GM23338 (cell line): Measurements from ENCODE around the gene CSRP2.

Source experiments
- EZH2 ChIP-seq: fragments of 200-600 bp; sonication (generic); IDR thresholded peaks from one replicate; pipeline ENCODE4 v1.8.0; 2017; ENCODE audit warnings: antibody characterized with exemption, mild to moderate bottlenecking, low read depth; ENCODE audit not compliant: unreplicated experiment
- POLR2AphosphoS5 ChIP-seq: IDR thresholded peaks from 2 replicates; pipeline ENCODE4 v1.6.1; 2016; ENCODE audit warnings: antibody characterized with exemption, low read depth
- ZNF331 ChIP-seq: fragments of 250-450 bp; sonication (Bioruptor Pico); IDR thresholded peaks from 2 replicates; pipeline ENCODE4 v1.5.0; 2020; ENCODE audit warnings: low read depth, mild to moderate bottlenecking, moderate library complexity
- TF ChIP-seq, protein P1 (sequence below), 2 experiments: fragments of 200-600 bp in 1 of 2; sonication (generic) in 1 of 2; conservative IDR thresholded peaks; 2 replicates each; pipeline versions ENCODE4 v1.5.1 to v1.6.1; 2016 to 2017; ENCODE audit warnings: antibody characterized with exemption in 2 of 2, low read depth in 2 of 2, mild to moderate bottlenecking in 2 of 2, moderate library complexity in 1 of 2
- TF ChIP-seq, protein P2 (sequence below): IDR thresholded peaks from one replicate; pipeline ENCODE4 v1.6.1; 2018; ENCODE audit warnings: antibody characterized with exemption; ENCODE audit not compliant: unreplicated experiment

DNA sequence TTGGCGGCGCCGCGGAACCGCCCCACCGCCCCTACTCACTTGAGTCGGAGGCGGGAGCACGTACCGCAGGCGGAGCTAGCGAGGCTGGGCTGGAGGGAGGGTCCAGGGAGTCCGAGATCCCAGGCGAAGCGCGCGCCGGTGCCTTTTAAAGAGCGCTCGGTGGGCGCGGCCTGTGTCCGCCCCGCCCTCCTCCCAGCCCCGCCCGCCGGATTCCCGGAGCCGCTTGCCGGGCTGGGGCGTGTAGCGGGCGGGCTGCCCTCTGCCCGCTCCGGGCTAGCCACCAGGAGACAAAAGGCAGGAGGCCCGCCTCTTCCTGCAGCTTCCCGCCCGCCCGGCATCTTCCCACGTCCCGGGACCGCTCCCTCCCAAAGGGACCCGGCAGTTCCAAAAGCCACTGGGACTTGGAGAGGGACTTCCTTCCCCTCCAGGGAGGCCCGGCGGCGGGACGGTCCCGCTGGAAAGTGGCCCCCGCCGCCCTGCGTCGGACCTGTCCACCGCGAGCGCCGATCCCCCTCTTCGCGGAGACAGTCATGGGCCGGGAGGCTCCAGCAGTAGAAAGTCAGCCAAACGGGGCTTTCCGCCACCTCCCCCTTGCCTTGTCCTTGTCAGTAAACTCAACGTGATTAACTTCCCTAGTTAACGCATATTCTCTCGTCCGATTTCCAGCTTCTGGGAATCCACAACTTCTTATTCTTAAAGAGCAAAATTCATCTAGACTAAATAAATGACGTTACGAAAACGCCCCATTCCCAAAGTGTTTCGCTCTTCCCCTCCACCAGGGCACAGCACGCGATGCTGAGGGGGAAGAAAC is at the start of gene CSRP2:
- TF ChIP-seq, protein P1, sequence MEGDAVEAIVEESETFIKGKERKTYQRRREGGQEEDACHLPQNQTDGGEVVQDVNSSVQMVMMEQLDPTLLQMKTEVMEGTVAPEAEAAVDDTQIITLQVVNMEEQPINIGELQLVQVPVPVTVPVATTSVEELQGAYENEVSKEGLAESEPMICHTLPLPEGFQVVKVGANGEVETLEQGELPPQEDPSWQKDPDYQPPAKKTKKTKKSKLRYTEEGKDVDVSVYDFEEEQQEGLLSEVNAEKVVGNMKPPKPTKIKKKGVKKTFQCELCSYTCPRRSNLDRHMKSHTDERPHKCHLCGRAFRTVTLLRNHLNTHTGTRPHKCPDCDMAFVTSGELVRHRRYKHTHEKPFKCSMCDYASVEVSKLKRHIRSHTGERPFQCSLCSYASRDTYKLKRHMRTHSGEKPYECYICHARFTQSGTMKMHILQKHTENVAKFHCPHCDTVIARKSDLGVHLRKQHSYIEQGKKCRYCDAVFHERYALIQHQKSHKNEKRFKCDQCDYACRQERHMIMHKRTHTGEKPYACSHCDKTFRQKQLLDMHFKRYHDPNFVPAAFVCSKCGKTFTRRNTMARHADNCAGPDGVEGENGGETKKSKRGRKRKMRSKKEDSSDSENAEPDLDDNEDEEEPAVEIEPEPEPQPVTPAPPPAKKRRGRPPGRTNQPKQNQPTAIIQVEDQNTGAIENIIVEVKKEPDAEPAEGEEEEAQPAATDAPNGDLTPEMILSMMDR (conservative IDR thresholded peaks at IDR 0.05; ENCODE audit: low read depth in 2 of 2): peak; percentile 4 to 46; a peak in 1 of 4 replicates
- TF ChIP-seq POLR2AphosphoS5 (peak; percentile 98), EZH2 (no peak), ZNF331 (CRISPR knock-in tag) (no peak)
- TF ChIP-seq, protein P2, sequence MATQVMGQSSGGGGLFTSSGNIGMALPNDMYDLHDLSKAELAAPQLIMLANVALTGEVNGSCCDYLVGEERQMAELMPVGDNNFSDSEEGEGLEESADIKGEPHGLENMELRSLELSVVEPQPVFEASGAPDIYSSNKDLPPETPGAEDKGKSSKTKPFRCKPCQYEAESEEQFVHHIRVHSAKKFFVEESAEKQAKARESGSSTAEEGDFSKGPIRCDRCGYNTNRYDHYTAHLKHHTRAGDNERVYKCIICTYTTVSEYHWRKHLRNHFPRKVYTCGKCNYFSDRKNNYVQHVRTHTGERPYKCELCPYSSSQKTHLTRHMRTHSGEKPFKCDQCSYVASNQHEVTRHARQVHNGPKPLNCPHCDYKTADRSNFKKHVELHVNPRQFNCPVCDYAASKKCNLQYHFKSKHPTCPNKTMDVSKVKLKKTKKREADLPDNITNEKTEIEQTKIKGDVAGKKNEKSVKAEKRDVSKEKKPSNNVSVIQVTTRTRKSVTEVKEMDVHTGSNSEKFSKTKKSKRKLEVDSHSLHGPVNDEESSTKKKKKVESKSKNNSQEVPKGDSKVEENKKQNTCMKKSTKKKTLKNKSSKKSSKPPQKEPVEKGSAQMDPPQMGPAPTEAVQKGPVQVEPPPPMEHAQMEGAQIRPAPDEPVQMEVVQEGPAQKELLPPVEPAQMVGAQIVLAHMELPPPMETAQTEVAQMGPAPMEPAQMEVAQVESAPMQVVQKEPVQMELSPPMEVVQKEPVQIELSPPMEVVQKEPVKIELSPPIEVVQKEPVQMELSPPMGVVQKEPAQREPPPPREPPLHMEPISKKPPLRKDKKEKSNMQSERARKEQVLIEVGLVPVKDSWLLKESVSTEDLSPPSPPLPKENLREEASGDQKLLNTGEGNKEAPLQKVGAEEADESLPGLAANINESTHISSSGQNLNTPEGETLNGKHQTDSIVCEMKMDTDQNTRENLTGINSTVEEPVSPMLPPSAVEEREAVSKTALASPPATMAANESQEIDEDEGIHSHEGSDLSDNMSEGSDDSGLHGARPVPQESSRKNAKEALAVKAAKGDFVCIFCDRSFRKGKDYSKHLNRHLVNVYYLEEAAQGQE: no peak
